IPS DF 19.7 (cell line): ENCODE results near the gene SLC6A18.

Experiments used
- DNase-seq: peaks from one replicate; pipeline ENCODE4 v3.0.0-alpha.2; 2013; ENCODE audit warnings: low read depth, low spot score

Gene SLC6A18

GRCh38 chr5:1187234-1187949, 37.8 kb upstream of the SLC6A18 start:
- DNase-seq = no peak

- DNase-seq = no peak
Measured at GRCh38 chr5:1187950-1188334, 37.2 kb upstream of the SLC6A18 start.

GRCh38 chr5:1188464-1188863, 36.7 kb upstream of the SLC6A18 start:
- no peak for DNase-seq

DNA sequence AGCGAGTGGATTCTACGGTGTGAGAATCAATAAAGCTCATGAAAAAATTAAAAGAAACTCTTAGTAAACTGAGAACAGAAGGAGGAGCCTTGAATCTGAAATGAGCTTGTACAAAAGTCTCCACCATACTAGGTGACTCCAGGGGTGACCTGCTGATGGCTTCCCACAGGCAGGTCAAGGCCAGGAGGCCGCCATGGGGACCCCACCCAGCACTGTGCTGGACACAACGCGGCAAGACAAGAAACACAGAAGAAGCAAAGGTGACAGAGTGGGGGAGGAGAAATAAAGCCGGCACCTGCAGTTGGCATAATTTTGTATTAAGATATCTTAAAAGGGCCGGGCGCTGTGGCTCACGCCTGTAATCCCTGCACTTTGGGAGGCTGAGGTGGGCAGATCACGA, 35.9 kb upstream of the SLC6A18 start:
- no peak for DNase-seq

DNA sequence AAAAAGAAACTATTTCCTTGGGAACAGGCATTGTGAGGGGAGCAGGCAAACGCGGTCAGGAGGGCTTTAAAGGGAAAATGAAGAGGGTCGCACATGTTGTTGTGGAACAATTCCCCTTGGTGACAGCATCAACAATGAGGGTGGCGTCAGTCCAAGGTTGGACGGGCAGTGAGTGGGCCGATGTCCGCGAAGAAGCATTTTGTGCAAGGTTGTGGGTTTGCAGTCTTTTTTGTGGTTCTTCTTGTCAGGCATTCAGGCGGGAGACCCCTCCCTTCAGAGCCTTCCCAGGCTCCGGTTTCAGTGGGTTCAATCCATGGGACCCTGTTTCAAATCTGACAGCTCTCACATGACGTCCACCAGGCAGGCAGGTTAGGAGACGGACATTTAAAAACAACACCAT, 34.9 kb upstream of the SLC6A18 start:
- DNase-seq = no peak

GRCh38 chr5:1190837-1191239, 34.3 kb upstream of the SLC6A18 start:
- no peak for DNase-seq

GRCh38 chr5:1192971-1193590, 32.1 kb upstream of the SLC6A18 start:
- no peak for DNase-seq

DNA sequence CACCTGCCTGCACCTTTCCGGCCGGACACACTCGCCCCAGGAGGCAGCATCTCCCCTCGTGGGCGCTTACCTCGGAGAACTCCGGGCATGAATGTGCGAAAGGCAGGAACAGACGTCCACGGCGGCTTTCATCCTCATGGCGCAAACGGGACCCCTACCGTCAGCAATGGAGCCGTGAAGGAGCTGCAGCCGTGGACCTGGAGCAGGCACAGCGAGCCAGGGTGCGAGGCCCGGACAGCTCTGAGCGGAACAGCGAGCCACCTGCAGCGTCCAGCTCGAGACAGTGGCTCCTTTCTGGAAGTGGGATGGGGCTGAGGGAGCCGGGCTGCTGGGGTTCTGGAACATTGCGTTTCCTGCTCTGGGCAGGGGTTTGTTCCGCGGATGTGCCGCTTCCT, 31.6 kb upstream of the SLC6A18 start:
- no peak for DNase-seq

DNA sequence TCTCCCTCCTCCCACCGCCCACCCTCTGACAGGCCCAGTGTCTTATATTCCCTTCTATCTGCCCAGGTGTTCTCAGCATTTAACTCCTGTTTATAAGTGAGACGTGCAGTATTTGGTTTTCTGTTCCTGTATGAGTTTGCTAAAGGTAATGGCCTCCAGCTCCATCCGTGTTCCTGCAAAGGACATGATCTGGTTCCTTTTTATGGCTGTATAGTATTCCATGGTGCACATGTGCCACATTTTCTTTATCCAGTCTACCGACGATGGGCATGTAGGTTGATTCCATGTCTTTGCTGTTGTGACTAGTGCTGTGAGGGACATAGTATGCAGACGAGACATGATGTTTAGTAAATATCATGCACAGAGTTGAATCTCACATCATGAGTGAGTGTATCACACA, 30.8 kb upstream of the SLC6A18 start:
- DNase-seq = no peak

DNA sequence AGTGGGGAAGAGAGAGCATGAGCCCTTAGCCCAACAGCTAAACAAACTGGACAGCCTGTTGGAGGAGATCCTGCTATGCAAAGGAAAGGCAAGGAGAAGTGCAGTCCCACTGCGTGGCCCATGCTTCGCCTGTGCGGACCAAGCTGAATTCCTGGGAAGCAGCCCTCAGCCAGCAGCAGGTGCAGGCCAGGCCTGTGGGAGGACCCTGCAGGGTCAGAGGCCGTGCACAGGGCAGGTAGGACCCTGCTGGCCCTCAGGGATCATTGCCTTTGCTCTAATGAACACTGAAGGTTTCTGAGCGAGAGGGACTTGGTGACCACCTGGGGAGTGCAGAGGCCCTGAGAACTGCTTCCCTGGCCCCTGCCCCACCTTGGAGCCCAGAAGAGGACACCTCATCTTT, 29.7 kb upstream of the SLC6A18 start:
- DNase-seq = no peak

DNA sequence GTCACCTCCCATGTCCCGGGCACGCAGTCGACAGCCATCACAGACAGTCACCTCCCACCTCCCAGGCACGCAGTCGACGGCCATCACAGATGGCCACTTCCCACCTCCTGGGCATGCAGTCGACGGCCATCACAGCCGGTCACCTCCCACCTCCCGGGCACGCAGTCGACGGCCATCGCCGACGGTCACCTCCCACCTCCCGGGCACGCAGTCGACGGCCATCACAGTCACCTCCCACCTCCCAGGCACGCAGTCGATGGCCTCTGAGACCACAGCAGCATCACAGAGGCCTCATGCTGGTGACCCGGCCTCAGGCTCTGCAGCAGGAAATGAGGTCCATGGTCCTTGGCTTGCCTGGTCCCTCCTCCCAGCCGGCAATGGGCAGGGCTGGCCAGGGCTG, 29.3 kb upstream of the SLC6A18 start:
- DNase-seq = no peak

DNA sequence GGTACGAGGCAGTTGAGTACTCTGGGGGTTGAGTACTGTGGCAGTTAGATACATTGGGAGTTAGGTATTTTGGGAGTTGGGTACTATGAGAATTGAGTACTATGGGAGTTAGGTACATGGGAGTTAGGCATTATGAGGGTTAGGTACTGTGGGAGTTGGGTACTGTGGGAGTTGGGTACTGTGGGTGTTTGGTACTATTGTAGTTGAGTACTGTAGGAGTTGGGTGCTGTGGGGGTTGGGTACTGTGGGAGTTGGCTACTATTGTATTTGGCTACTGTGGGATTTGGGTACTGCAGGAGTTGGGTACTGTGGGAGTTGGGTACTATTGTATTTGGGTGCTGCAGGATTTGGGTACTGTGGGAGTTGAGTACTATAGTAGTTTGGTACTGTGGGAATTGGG, 28.6 kb upstream of the SLC6A18 start:
- no peak for DNase-seq

DNA sequence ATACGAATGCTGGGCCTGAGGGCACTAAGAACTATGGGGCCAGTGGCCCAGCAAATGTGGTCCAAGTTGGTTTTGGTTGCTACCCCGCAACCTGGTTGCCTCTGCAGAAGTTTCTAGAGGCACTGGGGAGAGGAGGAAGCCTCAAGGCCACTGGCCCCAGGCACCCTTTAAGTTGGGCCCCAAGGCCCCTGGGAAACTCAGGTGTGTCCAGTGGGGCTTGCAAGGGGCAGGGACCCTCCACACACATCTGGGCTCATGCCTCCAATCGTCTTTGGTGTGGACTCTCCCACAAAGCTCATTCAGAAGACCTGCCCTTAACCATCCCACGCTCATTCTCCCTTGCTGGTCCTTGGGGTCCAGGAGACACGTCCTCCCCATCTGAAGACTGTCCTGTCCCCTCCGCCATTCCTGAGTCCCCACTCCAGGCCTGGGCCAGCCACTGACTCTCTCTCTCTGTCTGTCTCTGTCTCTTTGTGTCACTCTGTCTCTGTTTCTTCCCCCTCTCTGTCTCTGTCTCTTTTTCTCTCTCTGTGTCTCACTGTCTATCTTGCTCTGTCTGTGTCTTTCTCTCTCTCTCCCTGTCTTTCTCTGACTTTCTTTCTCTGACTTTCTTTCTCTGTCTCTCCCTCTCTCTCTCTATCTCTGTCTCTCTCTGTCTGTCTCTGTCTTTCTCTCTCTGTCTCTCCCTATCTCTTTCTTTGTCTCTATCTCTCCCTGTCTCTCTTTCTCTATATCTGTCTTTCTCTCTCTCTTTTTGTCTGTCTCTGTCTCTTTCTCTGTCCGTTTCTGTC, 27.1 kb upstream of the SLC6A18 start:
- DNase-seq = no peak

DNA sequence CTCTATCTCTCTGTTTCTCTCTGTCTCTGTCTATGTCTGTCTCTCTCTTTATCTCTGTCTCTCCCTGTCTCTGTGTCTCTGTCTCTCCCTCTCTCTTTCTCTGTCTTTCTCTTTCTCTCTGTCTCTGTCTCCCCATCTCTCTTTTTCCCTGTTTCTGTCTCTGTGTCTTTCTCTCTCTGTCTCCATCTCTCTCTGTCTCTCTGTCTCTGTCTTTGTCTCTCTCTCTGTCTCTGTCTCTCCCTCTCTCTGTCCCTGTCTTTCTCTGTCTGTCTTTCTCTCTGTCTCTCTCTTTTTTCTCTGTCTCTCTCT, 25.9 kb upstream of the SLC6A18 start:
- no peak for DNase-seq

GRCh38 chr5:1199649-1200494, 25.3 kb upstream of the SLC6A18 start:
- no peak for DNase-seq

DNA sequence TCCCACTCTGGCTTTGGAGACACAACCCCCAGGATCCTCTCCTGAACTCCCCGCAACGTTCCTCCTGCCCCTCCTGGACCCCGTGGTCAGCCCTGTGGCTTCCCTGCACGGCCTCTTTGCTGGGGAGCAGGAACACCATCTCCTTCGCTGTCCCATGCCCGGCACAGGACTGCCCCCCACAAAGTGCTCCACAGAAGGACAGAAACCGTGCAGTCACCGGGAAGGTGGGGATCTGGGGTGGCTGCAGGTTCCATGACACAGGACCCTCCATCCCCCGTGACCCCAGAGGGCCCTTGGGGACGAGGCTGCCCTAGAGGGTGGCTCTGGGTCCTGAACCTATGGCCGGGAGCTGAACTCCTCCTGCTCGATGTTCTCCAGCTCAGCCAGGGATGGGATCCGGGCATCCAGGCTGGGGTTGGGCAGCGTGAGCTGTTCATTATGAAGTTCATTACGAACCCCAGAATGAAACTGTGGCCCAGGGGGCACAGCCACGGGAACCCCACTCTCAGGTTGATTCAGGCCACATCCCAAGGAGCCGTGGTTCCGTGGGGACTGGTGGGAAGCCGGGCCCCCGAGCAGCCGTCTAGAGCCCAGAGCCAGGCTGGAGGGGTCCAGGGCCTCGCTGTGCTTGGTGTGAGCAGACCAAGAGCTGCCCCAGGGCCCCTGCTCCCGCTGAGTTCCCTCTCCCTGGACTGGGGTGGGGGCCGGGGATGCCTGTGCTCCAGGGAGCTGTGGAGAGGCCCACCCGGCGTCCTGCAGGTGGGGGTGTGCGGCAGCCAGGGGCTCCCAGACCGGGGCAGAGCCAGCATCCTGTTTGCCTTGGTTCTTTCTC, 24.5 kb upstream of the SLC6A18 start:
- DNase-seq = no peak

GRCh38 chr5:1201327-1202025, 23.7 kb upstream of the SLC6A18 start, which contains the start of gene SLC6A19:
Gene SLC6A19, plus strand, starts transcription at chr5:1201595. Its CDS starts 56 bp downstream, at chr5:1201651.
- no peak for DNase-seq

DNA sequence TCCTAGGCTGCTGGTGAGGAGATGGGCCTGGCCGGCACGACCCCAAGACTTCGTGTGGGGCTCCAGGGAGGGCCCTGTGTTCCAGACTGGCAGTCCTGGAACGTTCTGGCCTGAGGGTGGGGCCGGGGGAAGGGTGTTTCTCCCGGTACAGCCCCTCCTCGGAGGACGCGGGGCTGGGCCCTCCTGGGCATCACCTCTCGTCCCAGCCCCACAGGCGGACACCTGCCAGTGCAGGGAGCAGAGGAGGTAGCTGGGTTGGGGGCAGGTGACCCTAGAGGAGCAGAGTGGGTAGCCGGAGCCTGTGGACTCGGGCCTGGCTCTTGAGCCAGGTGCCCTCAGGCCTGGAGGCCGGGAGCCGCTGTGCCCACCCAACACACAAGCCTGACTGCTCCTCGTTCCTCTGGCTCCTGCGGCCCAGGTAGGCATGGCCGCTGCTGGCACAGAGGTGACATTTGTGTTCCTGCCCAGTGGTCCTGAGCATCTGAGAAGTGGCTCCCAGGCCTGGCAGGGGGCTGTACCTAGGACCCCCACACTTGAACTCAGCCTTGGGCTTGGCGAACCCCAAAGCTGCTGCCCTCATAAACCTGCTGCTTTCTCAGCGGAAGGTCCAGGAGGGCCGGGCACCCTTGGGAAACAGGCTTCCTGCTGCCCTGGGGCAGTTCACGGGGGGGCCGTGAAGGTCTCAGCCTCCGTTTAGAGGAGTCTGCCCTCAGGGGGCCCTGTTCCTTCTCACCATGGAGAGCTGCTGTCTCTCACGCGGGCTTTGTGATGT, 23.0 kb upstream of the SLC6A18 start:
- no peak for DNase-seq

DNA sequence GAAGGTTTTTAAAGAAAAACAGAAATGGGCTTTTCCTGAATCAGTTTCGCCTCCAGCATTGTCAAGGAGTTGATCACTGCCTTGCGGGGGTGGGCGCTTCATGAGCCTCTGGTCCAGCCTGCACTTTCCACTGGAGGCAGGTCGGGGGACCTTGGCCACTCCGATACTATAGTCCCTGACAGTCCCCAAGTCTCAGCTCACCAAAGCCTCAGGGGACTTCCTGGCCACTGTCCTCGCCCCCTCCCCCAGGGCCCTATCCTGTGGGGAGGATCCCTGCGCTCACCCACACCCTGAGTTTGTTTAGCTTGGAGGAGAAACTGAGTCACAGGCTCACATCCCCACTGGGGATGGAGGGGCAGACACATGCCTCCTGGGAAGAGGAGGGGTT, 22.4 kb upstream of the SLC6A18 start:
- DNase-seq = no peak
